Large intestine (tissue), 12 donors: ENCODE results near the gene PLLP. TPM values are rescaled to one million over a fixed set of nuclear protein-coding genes. Genes with fewer than 3 reads are reported as not detected.

Source experiments
- DNase-seq, 2 donors: peaks; one replicate each; pipeline versions ENCODE4 v3.0.0 to v3.0.0-alpha.2; 2013
- H3K27ac ChIP-seq: one replicate; pipeline ENCODE4 v1.5.1; 2013; ENCODE audit warnings: low read length
- H3K27me3 ChIP-seq: 2 replicates; pipeline ENCODE4 v1.6.1; 2013; ENCODE audit warnings: low read length; ENCODE audit not compliant: control insufficient read depth, insufficient read depth
- H3K36me3 ChIP-seq: 2 replicates; pipeline ENCODE4 v1.6.1; 2013; ENCODE audit warnings: low read length; ENCODE audit not compliant: control insufficient read depth, insufficient read depth
- H3K4me1 ChIP-seq: one replicate; pipeline ENCODE4 v1.6.1; 2013; ENCODE audit warnings: low read length; ENCODE audit not compliant: control insufficient read depth, insufficient read depth
- H3K4me3 ChIP-seq: one replicate; pipeline ENCODE4 v1.5.1; 2013; ENCODE audit warnings: low read length
- H3K9me3 ChIP-seq: one replicate; pipeline ENCODE4 v1.6.1; 2013; ENCODE audit warnings: mild to moderate bottlenecking, low read depth, low read length, moderate library complexity; ENCODE audit not compliant: control insufficient read depth
- WGBS: methylation state at CpG from one replicate; pipeline ENCODE4 v1.1.5; 2013; ENCODE audit warnings: low lambda C conversion rate; ENCODE audit not compliant: insufficient coverage; 5-methylcytosine and 5-hydroxymethylcytosine counted together
- long read RNA-seq, 11 donors: transcript quantifications; one replicate each; lab custom pipeline, GENCODE V29; 2026
- polyA plus RNA-seq: library from polyadenylated mRNA; unstranded; fragments of 120-200 nt; gene quantifications from one replicate; pipeline ENCODE4 v1.2.1, GENCODE V29; 2013

The PLLP gene
- polyA plus RNA-seq, result 117 TPM
- long read RNA-seq, donor 1, transcript PLLP-201 (4 exons, 1,512 nt), result major isoform, 36 of 36 reads
- long read RNA-seq, donor 1, partial matches to known transcripts, result 0 of 36 reads
- long read RNA-seq, donor 1, other reads (novel, unspliced or antisense), result 0 of 36 reads
- long read RNA-seq, donor 2, transcript PLLP-201 (4 exons, 1,512 nt), result major isoform, 104 of 202 reads
- long read RNA-seq, donor 2, partial matches to known transcripts, result 50 of 202 reads
- long read RNA-seq, donor 2, other reads (novel, unspliced or antisense), result 48 of 202 reads
- long read RNA-seq, donor 3, result 0 reads
- long read RNA-seq, donor 4, transcript PLLP-201 (4 exons, 1,512 nt), result major isoform, 10 of 10 reads
- long read RNA-seq, donor 4, partial matches to known transcripts, result 0 of 10 reads
- long read RNA-seq, donor 4, other reads (novel, unspliced or antisense), result 0 of 10 reads
- long read RNA-seq, donor 5, transcript PLLP-201 (4 exons, 1,512 nt), result major isoform, 21 of 42 reads
- long read RNA-seq, donor 5, partial matches to known transcripts, result 0 of 42 reads
- long read RNA-seq, donor 5, other reads (novel, unspliced or antisense), result 21 of 42 reads
- long read RNA-seq, donor 6, transcript PLLP-201 (4 exons, 1,512 nt), result major isoform, 93 of 137 reads
- long read RNA-seq, donor 6, partial matches to known transcripts, result 15 of 137 reads
- long read RNA-seq, donor 6, other reads (novel, unspliced or antisense), result 28 of 137 reads
- long read RNA-seq, donor 7, transcript PLLP-201 (4 exons, 1,512 nt), result major isoform, 5 of 5 reads
- long read RNA-seq, donor 7, partial matches to known transcripts, result 0 of 5 reads
- long read RNA-seq, donor 7, other reads (novel, unspliced or antisense), result 0 of 5 reads
- long read RNA-seq, donor 8, transcript PLLP-201 (4 exons, 1,512 nt), result major isoform, 96 of 121 reads
- long read RNA-seq, donor 8, partial matches to known transcripts, result 25 of 121 reads
- long read RNA-seq, donor 8, other reads (novel, unspliced or antisense), result 0 of 121 reads
- long read RNA-seq, donor 9, full-length matches to known transcripts, result 88 of 121 reads
- long read RNA-seq, donor 9, partial matches to known transcripts, result 14 of 121 reads
- long read RNA-seq, donor 9, other reads (novel, unspliced or antisense), result 19 of 121 reads
- long read RNA-seq, donor 10, transcript PLLP-201 (4 exons, 1,512 nt), result major isoform, 123 of 141 reads
- long read RNA-seq, donor 10, partial matches to known transcripts, result 17 of 141 reads
- long read RNA-seq, donor 10, other reads (novel, unspliced or antisense), result 0 of 141 reads
- long read RNA-seq, donor 11, full-length matches to known transcripts, result 57 of 57 reads
- long read RNA-seq, donor 11, partial matches to known transcripts, result 0 of 57 reads
- long read RNA-seq, donor 11, other reads (novel, unspliced or antisense), result 0 of 57 reads

DNA sequence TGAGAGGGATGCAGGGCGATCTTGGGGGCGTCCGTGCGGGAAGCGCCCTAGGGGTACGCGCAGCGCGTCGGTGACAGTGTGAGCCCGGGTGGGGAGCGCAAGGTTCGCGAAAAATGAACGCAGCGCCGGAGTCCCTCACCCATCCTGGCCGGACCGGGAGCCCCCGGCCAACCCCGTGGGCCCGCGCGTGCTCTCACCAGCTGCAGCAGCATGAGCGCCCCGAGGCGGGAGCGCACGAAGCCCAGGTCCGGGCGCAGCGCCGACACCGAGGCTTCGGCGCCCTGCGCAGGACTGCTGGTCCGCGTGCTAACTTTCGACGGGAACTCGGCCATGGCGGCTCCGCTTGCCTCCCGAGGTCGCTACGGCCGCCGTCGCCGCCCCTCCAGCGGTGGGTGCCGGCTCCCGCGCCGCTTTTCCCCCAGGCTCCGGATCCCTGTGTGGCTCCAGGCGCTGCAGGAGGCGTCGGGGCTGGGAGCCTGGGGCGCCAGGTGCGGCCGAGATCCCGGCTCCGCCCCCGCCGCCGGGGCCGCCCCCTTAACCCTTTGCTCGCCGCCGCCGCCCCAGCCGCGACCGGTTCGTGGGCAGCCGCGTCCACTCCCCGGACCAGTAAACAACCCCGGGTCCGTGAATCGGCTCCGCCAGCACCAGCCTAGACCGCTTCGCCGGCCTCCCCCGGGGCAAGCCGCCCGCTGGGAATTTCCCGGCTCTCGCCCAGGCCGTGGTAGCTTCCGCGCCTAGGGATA lies at the start of gene PLLP:
Gene PLLP (minus strand): TSS at position 464 of the 743 bp plus-strand sequence. CDS start 132 bp downstream, at position 332.
- DNase-seq, result peak in 1 of 2 donors; percentile 87
- peaks cover 16% of the 10 kb centered on the region for H3K27me3 ChIP-seq
- no peaks in the 10 kb centered on the region for H3K36me3 ChIP-seq
- peak within 1 kb of the TSS; percentile 77 for H3K27ac ChIP-seq
- peaks cover 23% of the 10 kb centered on the region for H3K4me1 ChIP-seq
- no CpG with 5 or more reads among the region's 95 CpGs for WGBS
- H3K4me3 ChIP-seq, result peak within 1 kb of the TSS; percentile 86
- H3K9me3 ChIP-seq, result peaks cover 2% of the 10 kb centered on the region

DNA sequence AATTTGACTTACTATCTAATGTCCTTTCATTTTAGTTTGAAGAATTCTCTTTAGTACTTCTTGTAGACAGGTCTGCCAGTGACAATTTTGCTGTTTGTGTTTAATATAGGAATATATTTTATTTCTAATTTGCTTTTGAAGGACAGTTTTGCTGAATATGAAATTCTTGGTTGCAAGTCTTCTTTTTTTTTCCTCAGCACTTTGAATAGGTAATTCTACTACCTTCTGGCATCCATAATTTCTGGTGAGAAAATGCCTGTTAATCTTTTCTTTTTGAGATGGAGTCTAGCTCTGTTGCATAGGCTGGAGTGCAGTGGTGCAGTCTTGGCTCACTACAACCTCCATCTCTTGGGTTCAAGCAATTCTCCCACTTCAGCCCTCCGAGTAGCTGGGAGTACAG lies 48.9 kb upstream of the PLLP start:
- Histone ChIP-seq H3K27ac (no peak overlapping the region), H3K27me3 (peaks cover 3% of the 10 kb centered on the region), H3K4me1 (no peaks in the 10 kb centered on the region), H3K9me3 (no peaks in the 10 kb centered on the region), H3K36me3 (no peaks in the 10 kb centered on the region), H3K4me3 (no peak overlapping the region)
- DNase-seq, result no peak
- no CpG with 5 or more reads among the region's 1 CpG for WGBS

DNA sequence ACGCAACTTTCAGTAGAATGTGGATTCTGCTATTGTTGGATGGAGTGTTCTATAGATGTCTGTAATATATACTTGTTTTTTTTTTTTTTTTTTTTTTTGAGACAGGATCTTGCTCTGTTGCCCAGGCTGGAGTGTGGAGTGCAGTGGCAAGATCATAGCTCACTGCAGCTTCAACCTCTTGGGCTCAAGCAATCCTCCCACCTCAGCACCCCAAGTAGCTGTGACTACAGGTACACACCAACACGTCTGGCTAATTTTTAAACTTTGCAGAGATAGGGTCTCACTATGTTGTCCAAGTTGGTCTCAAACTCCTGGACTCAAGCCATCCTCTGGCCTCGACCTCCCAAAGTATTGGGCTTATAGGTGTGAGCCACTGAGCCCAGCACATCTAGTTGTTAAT lies 46.9 kb upstream of the PLLP start:
- Histone ChIP-seq H3K4me3 (no peak overlapping the region), H3K36me3 (no peaks in the 10 kb centered on the region), H3K4me1 (no peaks in the 10 kb centered on the region), H3K27me3 (peaks cover 3% of the 10 kb centered on the region), H3K9me3 (no peaks in the 10 kb centered on the region), H3K27ac (no peak overlapping the region)
- WGBS, result no CpG with 5 or more reads among the region's 3 CpGs
- no peak for DNase-seq

DNA sequence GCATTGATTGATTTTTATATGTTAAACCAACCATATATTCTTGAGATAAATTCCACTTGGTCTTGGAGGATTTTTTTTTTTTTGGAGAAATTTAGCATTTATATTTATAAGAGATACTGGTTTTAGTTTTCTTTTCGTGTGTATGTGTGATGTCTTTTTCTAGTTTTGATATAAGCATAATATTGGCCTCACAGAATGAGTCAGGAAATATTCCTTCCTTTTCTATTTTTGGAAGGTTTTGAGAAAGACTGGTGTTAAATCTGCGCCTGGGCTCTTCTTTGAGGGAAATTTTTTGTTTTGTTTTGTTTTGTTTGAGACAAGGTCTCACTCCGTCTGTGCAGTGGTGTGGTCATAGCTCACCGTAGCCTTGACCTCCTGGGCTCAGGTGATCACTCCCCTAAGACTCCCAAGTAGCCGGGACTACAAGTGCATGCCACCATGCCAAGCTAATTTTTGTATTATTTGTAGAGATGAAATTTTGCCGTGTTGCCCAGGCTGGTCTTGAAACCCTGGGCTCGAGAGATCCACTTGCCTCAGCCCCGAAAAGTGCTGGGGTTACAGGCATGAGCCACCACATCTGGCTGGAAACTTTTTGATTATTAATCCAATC lies 45.4 kb upstream of the PLLP start:
- H3K27me3 ChIP-seq, result peaks cover 3% of the 10 kb centered on the region
- no CpG with 5 or more reads among the region's 8 CpGs for whole genome bisulfite sequencing

GRCh38 chr16:57325458-57325857 lies 41.0 kb upstream of the PLLP start:
- Histone ChIP-seq H3K27ac (no peak overlapping the region), H3K27me3 (no peaks in the 10 kb centered on the region), H3K9me3 (no peaks in the 10 kb centered on the region), H3K36me3 (no peaks in the 10 kb centered on the region), H3K4me3 (no peak overlapping the region), H3K4me1 (no peaks in the 10 kb centered on the region)
- WGBS, result no CpG with 5 or more reads among the region's 1 CpG
- DNase-seq, result no peak

More for the DNA sequence above, 45.4 kb upstream of the PLLP start:
- no peak for DNase-seq
- Histone ChIP-seq H3K27ac (no peak overlapping the region), H3K9me3 (no peaks in the 10 kb centered on the region), H3K4me1 (no peaks in the 10 kb centered on the region), H3K4me3 (no peak overlapping the region), H3K36me3 (no peaks in the 10 kb centered on the region)

- H3K27ac ChIP-seq, result no peak overlapping the region
- no peaks in the 10 kb centered on the region for H3K9me3 ChIP-seq
- DNase-seq, result no peak
- no peaks in the 10 kb centered on the region for H3K27me3 ChIP-seq
- H3K4me3 ChIP-seq, result no peak overlapping the region
- no peaks in the 10 kb centered on the region for H3K36me3 ChIP-seq
- no CpG with 5 or more reads among the region's 2 CpGs for WGBS
- no peaks in the 10 kb centered on the region for H3K4me1 ChIP-seq
These were observed 40.3 kb upstream of the PLLP start for GRCh38 chr16:57324749-57325148.

DNA sequence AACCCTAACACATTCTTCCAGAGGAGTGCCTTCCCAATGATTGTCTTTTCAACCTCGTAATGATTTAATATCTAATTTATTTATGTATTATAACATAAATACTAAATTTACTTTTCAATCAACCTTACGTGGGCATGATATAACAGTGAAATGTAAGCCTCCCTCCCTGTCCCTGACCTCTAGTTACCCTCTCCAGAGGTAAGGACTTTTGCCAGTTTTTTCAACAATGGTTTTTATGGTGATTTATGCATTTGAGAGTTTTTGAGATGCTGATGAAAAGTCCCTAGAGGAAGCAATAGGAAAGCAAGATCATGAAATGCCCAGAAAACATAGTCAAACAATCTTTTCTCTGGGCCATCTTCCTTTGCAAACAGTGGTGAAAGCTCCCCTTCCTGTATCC lies 35.2 kb upstream of the PLLP start:
- H3K36me3 ChIP-seq, result no peaks in the 10 kb centered on the region
- no peaks in the 10 kb centered on the region for H3K9me3 ChIP-seq
- H3K4me1 ChIP-seq, result no peaks in the 10 kb centered on the region
- no peaks in the 10 kb centered on the region for H3K27me3 ChIP-seq
- H3K4me3 ChIP-seq, result no peak overlapping the region
- WGBS, result no CpG with 5 or more reads among the region's 2 CpGs
- no peak for DNase-seq
- no peak overlapping the region for H3K27ac ChIP-seq

DNA sequence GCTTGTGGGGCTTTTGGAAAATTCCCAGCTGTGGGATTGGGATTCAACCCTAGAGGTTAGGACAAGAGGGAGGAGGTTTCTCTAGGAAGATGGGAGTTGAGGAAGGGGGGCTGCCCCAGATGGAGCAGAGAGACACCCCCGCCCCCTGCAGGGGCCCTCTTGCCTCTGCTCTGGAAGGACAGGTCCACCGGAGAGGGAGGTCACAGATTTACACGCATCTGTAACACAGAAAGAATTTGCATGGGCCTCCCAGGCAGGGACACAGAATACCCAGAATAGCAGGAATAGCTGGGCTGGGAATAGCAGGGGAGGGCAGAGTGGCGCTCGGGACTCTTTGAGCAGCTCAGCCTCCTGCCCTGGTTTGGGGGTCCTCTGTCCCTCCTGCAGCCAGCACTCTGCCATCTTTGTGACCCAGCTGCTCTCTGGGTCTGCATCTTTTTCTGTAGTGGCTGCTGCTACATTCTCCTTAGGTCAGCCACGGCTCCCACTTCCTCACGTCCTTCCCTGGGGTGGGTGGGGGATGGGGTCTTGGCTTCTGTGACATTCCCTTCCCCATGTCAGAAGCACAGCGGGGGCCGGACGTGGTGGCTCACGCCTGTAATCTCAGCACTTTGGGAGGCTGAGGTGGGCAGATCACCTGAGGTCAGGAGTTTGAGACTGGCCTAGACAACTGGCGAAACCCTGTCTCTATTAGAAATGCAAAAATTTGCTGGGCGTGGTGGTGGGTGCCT lies 33.9 kb upstream of the PLLP start:
- Histone ChIP-seq H3K36me3 (no peaks in the 10 kb centered on the region), H3K27me3 (no peaks in the 10 kb centered on the region), H3K9me3 (no peaks in the 10 kb centered on the region), H3K4me1 (no peaks in the 10 kb centered on the region), H3K27ac (no peak overlapping the region), H3K4me3 (no peak overlapping the region)
- no peak for DNase-seq
- 60% methylated on average over 1 of the region's 13 CpGs for WGBS
